Activated T-cell treated with anti-CD3 and anti-CD28 coated beads, Interleukin-2, amount 50 U/mL, for 4 hours (primary cell): ENCODE measurements around the gene CCL19. TPM values are rescaled to one million over a fixed set of nuclear protein-coding genes. Genes with fewer than 3 reads are reported as not detected.

Experiments
- ATAC-seq, 2 donors: fragments of 200-7000 bp; cut with Tn5 transposase; one replicate each; pipeline ENCODE4 v1.10.0; 2021
- DNase-seq: peaks from one replicate; pipeline ENCODE4 v3.0.0-alpha.2; 2020
- H3K27me3 Mint-ChIP-seq: one replicate; pipeline ENCODE4 v1.8.0; 2021; ENCODE audit warnings: low read depth, mixed read lengths
- H3K36me3 Mint-ChIP-seq: one replicate; pipeline ENCODE4 v1.8.0; 2022; ENCODE audit warnings: mixed read lengths; ENCODE audit not compliant: insufficient read depth
- H3K4me1 Mint-ChIP-seq: one replicate; pipeline ENCODE4 v1.8.0; 2021; ENCODE audit warnings: low read depth, mixed read lengths
- H3K4me3 Mint-ChIP-seq: one replicate; pipeline ENCODE4 v1.8.0; 2021; ENCODE audit warnings: mild to moderate bottlenecking, moderate library complexity, mixed read lengths
- H3K9me3 Mint-ChIP-seq: one replicate; pipeline ENCODE4 v1.8.0; 2021; ENCODE audit warnings: mixed read lengths
- total RNA-seq, 3 donors: library from RNA; stranded (reverse); gene quantifications; one replicate each; pipeline ENCODE4 v1.2.1, GENCODE V29; 2021

CCL19 gene
- total RNA-seq, 3 donors from 2014 or later, result 0.82 to 1.1 (median 1.0) TPM

- Mint-ChIP-seq H3K4me3 (no peak within 1 kb of the TSS), H3K36me3 (peaks cover 4% of the 10 kb centered on the region), H3K27me3 (no peaks in the 10 kb centered on the region), H3K9me3 (no peaks in the 10 kb centered on the region), H3K4me1 (peaks cover 49% of the 10 kb centered on the region)
- ATAC-seq (no peak), DNase-seq (no peak)
Measured at GRCh38 chr9:34662526-34663302, 28.4 kb downstream of the CCL19 start, which contains the start of gene CCL27. TSS of gene CCL27 (minus strand) at chr9:34662657. CDS start at chr9:34662633, 24 bp downstream.

DNA sequence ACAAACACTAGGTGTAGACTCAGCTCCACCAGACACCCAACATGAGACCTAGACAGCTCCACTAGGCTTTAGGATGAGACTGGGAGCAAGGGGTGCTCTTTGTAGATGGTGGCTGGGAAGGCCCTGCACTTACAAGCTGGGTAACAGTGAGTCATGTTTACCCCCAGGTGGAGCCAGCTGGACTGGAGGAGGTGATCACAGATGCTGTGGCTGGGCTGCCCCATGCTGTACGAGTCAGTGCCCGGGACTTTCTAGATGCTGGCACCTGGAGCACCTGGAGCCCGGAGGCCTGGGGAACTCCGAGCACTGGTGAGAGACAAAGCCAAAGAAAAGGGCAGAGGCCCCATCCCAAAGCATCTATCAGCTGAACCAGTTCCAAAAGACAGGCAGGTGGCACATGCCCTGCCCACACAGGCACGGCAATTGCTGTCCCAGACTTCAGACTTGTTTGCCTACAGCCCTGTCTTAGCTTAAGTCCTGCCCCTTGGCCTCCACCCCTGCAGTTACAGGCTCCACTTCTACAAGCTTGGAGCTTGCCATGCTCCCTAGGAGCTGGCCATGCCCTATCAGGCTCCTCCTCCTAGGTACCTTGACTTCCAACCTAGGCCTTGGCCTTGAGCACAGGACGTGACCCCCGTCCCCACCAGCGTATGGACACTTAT is 31.4 kb downstream of the CCL19 start:
- no peak for DNase-seq
- no peak for ATAC-seq
- Mint-ChIP-seq H3K27me3 (no peaks in the 10 kb centered on the region), H3K4me1 (peaks cover 40% of the 10 kb centered on the region), H3K4me3 (no peak overlapping the region), H3K36me3 (peaks cover 4% of the 10 kb centered on the region), H3K9me3 (no peaks in the 10 kb centered on the region)

- no peaks in the 10 kb centered on the region for H3K9me3 Mint-ChIP-seq
- peaks cover 4% of the 10 kb centered on the region for H3K36me3 Mint-ChIP-seq
- H3K27me3 Mint-ChIP-seq, result no peaks in the 10 kb centered on the region
- DNase-seq, result no peak
- peaks cover 28% of the 10 kb centered on the region for H3K4me1 Mint-ChIP-seq
- no peak for ATAC-seq
- no peak overlapping the region for H3K4me3 Mint-ChIP-seq
Measured at GRCh38 chr9:34658461-34658860, 32.6 kb downstream of the CCL19 start.

DNA sequence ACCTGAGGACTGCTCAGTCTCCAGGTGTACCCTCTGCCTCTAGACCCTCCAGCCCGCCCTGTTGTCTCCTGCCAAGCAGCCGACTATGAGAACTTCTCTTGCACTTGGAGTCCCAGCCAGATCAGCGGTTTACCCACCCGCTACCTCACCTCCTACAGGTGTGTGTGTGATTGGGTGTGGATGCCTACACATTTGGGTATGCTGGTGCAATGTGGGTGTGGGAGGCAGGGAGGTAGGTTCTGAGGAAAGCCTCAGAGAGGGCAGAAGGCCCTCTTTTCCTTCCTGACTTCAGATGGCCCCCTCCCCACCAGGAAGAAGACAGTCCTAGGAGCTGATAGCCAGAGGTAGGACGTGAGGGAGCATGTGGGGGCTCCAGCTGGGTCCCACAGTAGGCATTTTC is 34.1 kb downstream of the CCL19 start:
- Mint-ChIP-seq H3K27me3 (no peaks in the 10 kb centered on the region), H3K9me3 (no peaks in the 10 kb centered on the region), H3K36me3 (peaks cover 4% of the 10 kb centered on the region), H3K4me3 (no peak overlapping the region), H3K4me1 (peaks cover 28% of the 10 kb centered on the region)
- DNase-seq (no peak), ATAC-seq (no peak)

DNA sequence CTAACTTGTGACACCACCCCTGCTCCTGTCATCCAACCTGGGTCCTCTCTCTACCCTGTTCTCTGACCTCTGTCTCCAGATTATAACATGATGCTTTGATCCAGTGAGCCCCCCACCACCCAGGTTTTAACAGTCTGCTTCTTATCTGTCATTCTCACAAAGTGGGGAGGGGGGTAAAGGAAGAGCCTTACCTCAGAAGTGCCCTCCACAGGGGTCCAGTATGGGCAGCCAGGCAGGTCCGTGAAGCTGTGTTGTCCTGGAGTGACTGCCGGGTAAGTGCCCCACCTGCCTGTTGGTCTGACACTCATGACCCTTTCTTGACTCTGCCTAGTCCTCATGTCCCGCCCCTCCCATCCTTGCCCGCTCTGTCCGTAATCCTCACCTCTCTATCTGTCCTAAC is 35.7 kb downstream of the CCL19 start:
- no peak overlapping the region for H3K4me3 Mint-ChIP-seq
- H3K9me3 Mint-ChIP-seq, result no peaks in the 10 kb centered on the region
- peaks cover under 1% of the 10 kb centered on the region for H3K36me3 Mint-ChIP-seq
- ATAC-seq, result no peak
- no peaks in the 10 kb centered on the region for H3K27me3 Mint-ChIP-seq
- no peak for DNase-seq
- peaks cover 23% of the 10 kb centered on the region for H3K4me1 Mint-ChIP-seq

GRCh38 chr9:34654323-34655051 is 36.6 kb downstream of the CCL19 start:
- DNase-seq, result no peak
- Mint-ChIP-seq H3K9me3 (no peaks in the 10 kb centered on the region), H3K27me3 (no peaks in the 10 kb centered on the region), H3K4me1 (peaks cover 23% of the 10 kb centered on the region), H3K36me3 (peaks cover under 1% of the 10 kb centered on the region), H3K4me3 (no peak overlapping the region)
- ATAC-seq, result no peak

- no peak for ATAC-seq
- Mint-ChIP-seq H3K36me3 (peaks cover 11% of the 10 kb centered on the region), H3K9me3 (no peaks in the 10 kb centered on the region), H3K4me1 (peaks cover 33% of the 10 kb centered on the region), H3K27me3 (no peaks in the 10 kb centered on the region), H3K4me3 (no peak overlapping the region)
- DNase-seq, result no peak
Measured at GRCh38 chr9:34653151-34654072, 37.7 kb downstream of the CCL19 start.

GRCh38 chr9:34652602-34653000 is 38.5 kb downstream of the CCL19 start:
- Mint-ChIP-seq H3K36me3 (peaks cover 16% of the 10 kb centered on the region), H3K9me3 (no peaks in the 10 kb centered on the region), H3K4me1 (peaks cover 42% of the 10 kb centered on the region), H3K4me3 (no peak overlapping the region), H3K27me3 (no peaks in the 10 kb centered on the region)
- DNase-seq (no peak), ATAC-seq (no peak)

DNA sequence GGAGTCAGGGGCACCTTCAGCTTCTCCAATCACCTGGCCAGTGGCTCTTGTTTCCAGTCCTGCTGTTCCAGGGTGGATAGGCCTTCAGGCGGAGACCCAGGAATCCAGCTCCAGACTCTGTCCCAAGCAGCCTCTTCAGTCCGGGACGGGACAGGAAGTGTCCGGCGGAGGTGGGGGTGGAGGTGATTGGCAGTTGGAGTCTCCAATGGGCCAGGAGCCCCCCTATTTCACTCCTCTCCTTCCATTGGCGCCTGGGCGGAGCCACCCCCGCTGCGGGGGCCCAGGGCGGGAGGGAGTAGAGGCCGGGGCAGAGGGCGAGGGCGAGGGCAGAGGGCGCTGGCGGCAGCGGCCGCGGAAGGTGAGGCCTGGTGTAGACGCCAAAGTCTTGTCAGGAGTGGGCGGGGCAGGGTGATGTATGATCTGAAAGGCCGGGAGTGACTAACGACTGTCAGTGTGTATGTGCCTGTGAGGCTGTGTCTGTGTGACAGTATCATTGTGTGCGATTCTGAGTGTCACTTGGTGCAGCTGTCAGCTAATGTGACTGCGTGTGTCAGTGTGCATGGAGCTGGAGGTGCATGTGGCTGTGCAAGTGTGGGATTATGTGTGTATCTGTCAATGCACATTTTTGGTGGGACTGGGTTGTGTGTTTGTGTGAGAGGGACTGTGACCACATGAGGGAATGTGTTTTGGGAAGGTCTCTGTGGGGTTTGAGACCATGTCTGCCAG is 39.0 kb downstream of the CCL19 start, which contains the start of gene IL11RA:
TSS of gene IL11RA (plus strand) at position 310 of the 726 bp plus-strand sequence. CDS start 3,033 bp downstream, outside the sequence.
- Mint-ChIP-seq H3K36me3 (peaks cover 17% of the 10 kb centered on the region), H3K27me3 (no peaks in the 10 kb centered on the region), H3K4me3 (peak within 1 kb of the TSS; percentile 30), H3K4me1 (peaks cover 46% of the 10 kb centered on the region), H3K9me3 (no peaks in the 10 kb centered on the region)
- ATAC-seq (peak; percentile 85 to 86), DNase-seq (peak; percentile 40)

DNA sequence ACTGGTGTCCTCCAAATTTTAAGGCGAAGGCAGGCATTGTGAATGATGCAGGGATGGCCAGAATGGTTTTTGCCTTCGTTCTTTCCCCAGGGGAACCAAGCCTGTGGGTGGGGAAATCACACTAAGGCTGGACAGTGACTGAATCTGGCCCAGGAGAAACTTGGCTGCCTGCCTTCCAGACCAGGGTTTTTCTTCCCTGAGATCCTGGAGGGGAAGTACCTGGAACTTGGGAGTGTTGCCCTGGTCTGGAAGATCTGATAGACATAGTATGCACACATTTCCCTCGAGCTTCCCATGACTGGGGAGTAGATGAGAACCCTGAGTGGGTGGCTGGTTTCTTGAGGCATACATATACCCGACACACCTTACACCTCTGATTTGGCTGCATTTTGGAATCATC is 39.8 kb downstream of the CCL19 start:
- H3K36me3 Mint-ChIP-seq, result peaks cover 17% of the 10 kb centered on the region

GRCh38 chr9:34650816-34651215 is 40.3 kb downstream of the CCL19 start:
- DNase-seq (no peak), ATAC-seq (no peak)
- Mint-ChIP-seq H3K9me3 (no peaks in the 10 kb centered on the region), H3K36me3 (peaks cover 17% of the 10 kb centered on the region), H3K4me1 (peaks cover 51% of the 10 kb centered on the region), H3K27me3 (no peaks in the 10 kb centered on the region), H3K4me3 (no peak overlapping the region)

More for the DNA sequence above, 39.8 kb downstream of the CCL19 start:
- DNase-seq, result no peak
- no peak for ATAC-seq
- Mint-ChIP-seq H3K9me3 (no peaks in the 10 kb centered on the region), H3K27me3 (no peaks in the 10 kb centered on the region), H3K4me1 (peaks cover 47% of the 10 kb centered on the region), H3K4me3 (no peak overlapping the region)

DNA sequence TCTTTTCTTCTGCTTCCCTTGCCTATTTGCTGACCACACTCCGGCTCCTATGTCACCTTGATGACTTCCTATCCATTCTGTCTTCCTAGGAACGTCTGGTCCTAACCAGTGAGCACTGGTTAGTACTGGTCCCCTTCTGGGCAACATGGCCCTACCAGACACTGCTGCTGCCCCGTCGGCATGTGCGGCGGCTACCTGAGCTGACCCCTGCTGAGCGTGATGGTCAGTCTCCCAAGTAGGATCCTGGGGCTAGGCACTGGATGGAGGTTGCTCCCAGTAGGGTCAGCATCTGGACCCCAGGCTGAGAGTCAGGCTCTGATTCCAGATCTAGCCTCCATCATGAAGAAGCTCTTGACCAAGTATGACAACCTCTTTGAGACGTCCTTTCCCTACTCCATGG is 42.4 kb downstream of the CCL19 start:
- peaks cover 17% of the 10 kb centered on the region for H3K36me3 Mint-ChIP-seq
- no peak for DNase-seq
- peaks cover 49% of the 10 kb centered on the region for H3K4me1 Mint-ChIP-seq

DNA sequence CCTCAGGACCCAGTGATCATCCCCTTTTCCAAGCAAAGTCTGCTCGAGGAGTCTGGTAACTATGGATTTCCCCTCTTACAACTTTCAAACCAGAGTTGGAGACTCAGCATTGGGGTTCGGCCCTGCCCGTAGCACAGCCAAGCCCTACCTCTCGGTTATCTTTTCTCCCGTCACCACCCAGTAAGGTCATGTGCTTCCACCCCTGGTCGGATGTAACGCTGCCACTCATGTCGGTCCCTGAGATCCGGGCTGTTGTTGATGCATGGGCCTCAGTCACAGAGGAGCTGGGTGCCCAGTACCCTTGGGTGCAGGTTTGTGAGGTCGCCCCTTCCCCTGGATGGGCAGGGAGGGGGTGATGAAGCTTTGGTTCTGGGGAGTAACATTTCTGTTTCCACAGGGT is 43.4 kb downstream of the CCL19 start:
- Mint-ChIP-seq H3K4me1 (peaks cover 40% of the 10 kb centered on the region), H3K4me3 (peak overlapping the region; percentile 91), H3K9me3 (no peaks in the 10 kb centered on the region), H3K36me3 (peaks cover 17% of the 10 kb centered on the region), H3K27me3 (no peaks in the 10 kb centered on the region)
- DNase-seq, result no peak
- no peak for ATAC-seq

More for the DNA sequence above, 42.4 kb downstream of the CCL19 start:
- Mint-ChIP-seq H3K4me3 (peak overlapping the region; percentile 35), H3K27me3 (no peaks in the 10 kb centered on the region), H3K9me3 (no peaks in the 10 kb centered on the region)
- no peak for ATAC-seq
